GM12878 (cell line): ENCODE data around the gene MTFR1L. TPM values are rescaled to one million over a fixed set of nuclear protein-coding genes. Genes with fewer than 3 reads are reported as not detected.

Experiments used
- ATF7 ChIP-seq: fragments of 450-650 bp; IDR thresholded peaks from 2 replicates; pipeline ENCODE4 v1.6.1; 2016; ENCODE audit warnings: low read depth, mild to moderate bottlenecking
- CBX3 ChIP-seq: fragments of 200-600 bp; sonication (generic); IDR thresholded peaks from 2 replicates; pipeline ENCODE4 v1.6.1; 2016; ENCODE audit warnings: low read depth, borderline replicate concordance
- CHD4 ChIP-seq: fragments of 200-600 bp; sonication (generic); IDR thresholded peaks from 2 replicates; pipeline ENCODE4 v1.6.1; 2016; ENCODE audit warnings: mild to moderate bottlenecking
- DPF2 ChIP-seq: fragments of 450-650 bp; IDR thresholded peaks from 2 replicates; pipeline ENCODE4 v1.6.1; 2017; ENCODE audit warnings: mild to moderate bottlenecking
- EP300 ChIP-seq, 2 experiments: fragments of 150-350 bp in 1 of 2; IDR thresholded peaks; 2 replicates each; pipeline ENCODE4 v1.6.1; 2011 to 2012; ENCODE audit warnings: low read depth in 2 of 2, low read length in 2 of 2, borderline replicate concordance in 1 of 2, improper control_type of control experiment in 1 of 2, inconsistent platforms in 1 of 2; ENCODE audit not compliant: control insufficient read depth in 1 of 2
- IKZF1 ChIP-seq: fragments of 450-650 bp; conservative IDR thresholded peaks from 2 replicates; pipeline ENCODE4 v1.6.1; 2017; ENCODE audit warnings: antibody characterized with exemption, mild to moderate bottlenecking
- IRF5 ChIP-seq: fragments of 450-650 bp; IDR thresholded peaks from 2 replicates; pipeline ENCODE4 v1.6.1; 2017; ENCODE audit warnings: borderline replicate concordance
- JUND ChIP-seq: IDR thresholded peaks from 2 replicates; pipeline ENCODE4 v1.6.1; 2012; ENCODE audit warnings: low read depth, mild to moderate bottlenecking, low read length, improper control_type of control experiment, moderate library complexity
- MEF2A ChIP-seq: IDR thresholded peaks from 2 replicates; pipeline ENCODE4 v1.6.1; 2011; ENCODE audit warnings: low read depth, mild to moderate bottlenecking, low read length, moderate library complexity; ENCODE audit not compliant: insufficient read depth
- NFIC ChIP-seq: IDR thresholded peaks from 2 replicates; pipeline ENCODE4 v1.6.1; 2012; ENCODE audit warnings: low read depth, mild to moderate bottlenecking, inconsistent platforms, low read length, moderate library complexity
- NR2C1 ChIP-seq: fragments of 450-650 bp; IDR thresholded peaks from 2 replicates; pipeline ENCODE4 v1.6.1; 2017; ENCODE audit warnings: antibody characterized with exemption, mild to moderate bottlenecking, moderate library complexity
- RB1 ChIP-seq: fragments of 450-650 bp; formaldehyde crosslinking; IDR thresholded peaks from 2 replicates; pipeline ENCODE4 v1.6.1; 2017; ENCODE audit warnings: mild to moderate bottlenecking, borderline replicate concordance
- REST ChIP-seq: IDR thresholded peaks from 2 replicates; pipeline ENCODE4 v1.6.1; 2012; ENCODE audit warnings: mild to moderate bottlenecking, low read depth, low read length
- RFX5 ChIP-seq: IDR thresholded peaks from 2 replicates; pipeline ENCODE4 v1.6.1; 2011; ENCODE audit warnings: low read depth, low read length, improper control_type of control experiment
- polyA plus RNA-seq, 11 experiments: library from polyadenylated mRNA; depleted of rRNA in 4 of 11; unstranded in 6 of 11; stranded (reverse) in 5 of 11; fragments of >200 nt; fragmentation: Nextera tagmentation in 4 of 11; fragmentation: Illumina TruSeq in 1 of 11; extraction: Ambion mirVana in 4 of 11; extraction: Trizol in 1 of 11; gene quantifications; 1 replicate in 1 of 11; 2 replicates in 10 of 11; pipeline versions ENCODE4 v1.2.1 to v1.2.3, GENCODE V29; 2011 to 2016; ENCODE audit warnings: inconsistent platforms in 2 of 11, missing spikeins in 2 of 11, low read depth in 1 of 11
- total RNA-seq, 4 experiments: library from RNA; depleted of rRNA in 3 of 4; stranded (reverse); fragments of >200 nt in 3 of 4; fragmentation: Illumina TruSeq in 1 of 4; extraction: Trizol in 1 of 4; gene quantifications; 2 replicates each; pipeline versions ENCODE4 v1.2.1 to v1.2.3, GENCODE V29; 2013 to 2021
- TF ChIP-seq, protein P1 (sequence below): fragments of 450-650 bp; IDR thresholded peaks from 2 replicates; pipeline ENCODE4 v1.6.1; 2016; ENCODE audit warnings: mild to moderate bottlenecking, moderate library complexity, borderline replicate concordance
- TF ChIP-seq, protein P2 (sequence below): fragments of 450-650 bp; formaldehyde crosslinking; IDR thresholded peaks from 2 replicates; pipeline ENCODE4 v1.4.0; 2020; ENCODE audit warnings: mild to moderate bottlenecking, moderate library complexity

The MTFR1L gene
- total and polyA plus RNA-seq, 10 of the 15 experiments (the other 5 are each of a cell fraction or from before 2014, with no cell fraction given): 16.9 to 44.2 (median 30.3) TPM

DNA sequence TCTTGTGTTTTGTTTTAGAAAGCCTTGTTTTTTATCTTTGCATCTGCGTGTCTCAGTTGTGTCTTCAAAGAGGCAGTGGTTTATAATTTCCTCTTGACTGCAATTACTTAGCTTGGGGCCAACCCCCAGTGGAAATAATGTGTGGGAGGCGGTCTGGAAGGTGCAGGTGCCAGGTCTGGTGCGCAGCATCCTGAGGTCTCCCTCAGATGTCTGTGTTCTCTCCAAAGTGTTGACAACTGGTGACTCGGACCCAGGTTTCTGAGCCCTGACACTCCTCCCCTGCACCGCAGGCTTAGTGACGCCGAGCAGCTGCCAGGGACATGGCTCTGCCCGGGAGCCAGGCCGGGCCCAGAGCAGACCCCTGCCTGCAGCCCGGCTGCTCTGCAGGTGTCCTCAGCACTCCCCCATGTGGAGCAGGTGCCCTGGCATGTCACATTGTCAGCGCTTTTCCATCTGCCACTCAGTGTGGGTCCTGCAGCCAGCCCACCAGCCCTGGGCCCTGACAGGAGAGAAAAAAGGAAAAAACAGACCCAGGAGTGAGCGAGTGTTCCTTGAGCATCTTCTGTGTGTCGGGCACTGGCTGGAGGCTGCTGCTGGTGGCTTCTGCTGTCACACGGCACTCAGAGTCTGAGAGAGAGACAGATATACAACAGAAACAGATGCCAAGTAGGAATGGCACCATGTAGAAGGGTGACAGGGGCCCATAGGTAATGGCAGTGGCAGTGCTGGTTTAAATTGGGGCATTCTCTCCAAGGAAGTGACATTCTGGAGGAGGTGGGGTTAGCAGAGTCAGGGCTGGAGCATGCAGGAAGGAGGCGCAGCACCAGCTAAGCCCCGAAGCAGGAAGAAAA, 44.6 kb upstream of the MTFR1L start (continued):
- TF ChIP-seq REST: no peak
- TF ChIP-seq, protein P1, sequence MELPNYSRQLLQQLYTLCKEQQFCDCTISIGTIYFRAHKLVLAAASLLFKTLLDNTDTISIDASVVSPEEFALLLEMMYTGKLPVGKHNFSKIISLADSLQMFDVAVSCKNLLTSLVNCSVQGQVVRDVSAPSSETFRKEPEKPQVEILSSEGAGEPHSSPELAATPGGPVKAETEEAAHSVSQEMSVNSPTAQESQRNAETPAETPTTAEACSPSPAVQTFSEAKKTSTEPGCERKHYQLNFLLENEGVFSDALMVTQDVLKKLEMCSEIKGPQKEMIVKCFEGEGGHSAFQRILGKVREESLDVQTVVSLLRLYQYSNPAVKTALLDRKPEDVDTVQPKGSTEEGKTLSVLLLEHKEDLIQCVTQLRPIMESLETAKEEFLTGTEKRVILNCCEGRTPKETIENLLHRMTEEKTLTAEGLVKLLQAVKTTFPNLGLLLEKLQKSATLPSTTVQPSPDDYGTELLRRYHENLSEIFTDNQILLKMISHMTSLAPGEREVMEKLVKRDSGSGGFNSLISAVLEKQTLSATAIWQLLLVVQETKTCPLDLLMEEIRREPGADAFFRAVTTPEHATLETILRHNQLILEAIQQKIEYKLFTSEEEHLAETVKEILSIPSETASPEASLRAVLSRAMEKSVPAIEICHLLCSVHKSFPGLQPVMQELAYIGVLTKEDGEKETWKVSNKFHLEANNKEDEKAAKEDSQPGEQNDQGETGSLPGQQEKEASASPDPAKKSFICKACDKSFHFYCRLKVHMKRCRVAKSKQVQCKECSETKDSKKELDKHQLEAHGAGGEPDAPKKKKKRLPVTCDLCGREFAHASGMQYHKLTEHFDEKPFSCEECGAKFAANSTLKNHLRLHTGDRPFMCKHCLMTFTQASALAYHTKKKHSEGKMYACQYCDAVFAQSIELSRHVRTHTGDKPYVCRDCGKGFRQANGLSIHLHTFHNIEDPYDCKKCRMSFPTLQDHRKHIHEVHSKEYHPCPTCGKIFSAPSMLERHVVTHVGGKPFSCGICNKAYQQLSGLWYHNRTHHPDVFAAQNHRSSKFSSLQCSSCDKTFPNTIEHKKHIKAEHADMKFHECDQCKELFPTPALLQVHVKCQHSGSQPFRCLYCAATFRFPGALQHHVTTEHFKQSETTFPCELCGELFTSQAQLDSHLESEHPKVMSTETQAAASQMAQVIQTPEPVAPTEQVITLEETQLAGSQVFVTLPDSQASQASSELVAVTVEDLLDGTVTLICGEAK: no peak
- no peak for TF ChIP-seq JUND
- TF ChIP-seq DPF2: peak; percentile 40; the same call in 1 of the 2 replicates
- TF ChIP-seq RFX5: peak; percentile 85
- peak; percentile 50 for TF ChIP-seq IKZF1
- TF ChIP-seq RB1: no peak
- TF ChIP-seq ATF7: peak; percentile 29; the same call in 1 of the 2 replicates
- TF ChIP-seq NFIC: no peak
- peak; percentile 8 to 56; a peak in 1 of 4 replicates for TF ChIP-seq EP300 (IDR thresholded peaks at IDR 0.05; ENCODE audit: borderline replicate concordance in 1 of 2, control insufficient read depth in 1 of 2, low read depth in 2 of 2, low read length in 2 of 2)
- no peak for TF ChIP-seq MEF2A
- TF ChIP-seq NR2C1: no peak
- TF ChIP-seq CBX3: no peak
- TF ChIP-seq CHD4: no peak
- TF ChIP-seq IRF5: no peak
- TF ChIP-seq, protein P2, sequence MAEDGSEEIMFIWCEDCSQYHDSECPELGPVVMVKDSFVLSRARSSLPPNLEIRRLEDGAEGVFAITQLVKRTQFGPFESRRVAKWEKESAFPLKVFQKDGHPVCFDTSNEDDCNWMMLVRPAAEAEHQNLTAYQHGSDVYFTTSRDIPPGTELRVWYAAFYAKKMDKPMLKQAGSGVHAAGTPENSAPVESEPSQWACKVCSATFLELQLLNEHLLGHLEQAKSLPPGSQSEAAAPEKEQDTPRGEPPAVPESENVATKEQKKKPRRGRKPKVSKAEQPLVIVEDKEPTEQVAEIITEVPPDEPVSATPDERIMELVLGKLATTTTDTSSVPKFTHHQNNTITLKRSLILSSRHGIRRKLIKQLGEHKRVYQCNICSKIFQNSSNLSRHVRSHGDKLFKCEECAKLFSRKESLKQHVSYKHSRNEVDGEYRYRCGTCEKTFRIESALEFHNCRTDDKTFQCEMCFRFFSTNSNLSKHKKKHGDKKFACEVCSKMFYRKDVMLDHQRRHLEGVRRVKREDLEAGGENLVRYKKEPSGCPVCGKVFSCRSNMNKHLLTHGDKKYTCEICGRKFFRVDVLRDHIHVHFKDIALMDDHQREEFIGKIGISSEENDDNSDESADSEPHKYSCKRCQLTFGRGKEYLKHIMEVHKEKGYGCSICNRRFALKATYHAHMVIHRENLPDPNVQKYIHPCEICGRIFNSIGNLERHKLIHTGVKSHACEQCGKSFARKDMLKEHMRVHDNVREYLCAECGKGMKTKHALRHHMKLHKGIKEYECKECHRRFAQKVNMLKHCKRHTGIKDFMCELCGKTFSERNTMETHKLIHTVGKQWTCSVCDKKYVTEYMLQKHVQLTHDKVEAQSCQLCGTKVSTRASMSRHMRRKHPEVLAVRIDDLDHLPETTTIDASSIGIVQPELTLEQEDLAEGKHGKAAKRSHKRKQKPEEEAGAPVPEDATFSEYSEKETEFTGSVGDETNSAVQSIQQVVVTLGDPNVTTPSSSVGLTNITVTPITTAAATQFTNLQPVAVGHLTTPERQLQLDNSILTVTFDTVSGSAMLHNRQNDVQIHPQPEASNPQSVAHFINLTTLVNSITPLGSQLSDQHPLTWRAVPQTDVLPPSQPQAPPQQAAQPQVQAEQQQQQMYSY (CRISPR knock-in tag): no peak
